DND-41 (cell line): ENCODE measurements around the gene TMIGD2.

Experiments
- ATAC-seq: fragments of 200-7000 bp; cut with Tn5 transposase; 3 replicates; pipeline ENCODE4 v1.9.1; 2021; ENCODE audit warnings: low read depth; ENCODE audit not compliant: insufficient read depth
- DNase-seq: peaks from one replicate; pipeline ENCODE4 v3.0.0-alpha.2; 2020
- H2AFZ ChIP-seq: 2 replicates; pipeline ENCODE4 v1.6.0; 2012; ENCODE audit warnings: low read depth, low read length
- H3K27ac ChIP-seq: 2 replicates; pipeline ENCODE4 v1.5.1; 2012; ENCODE audit warnings: low read length, inconsistent platforms
- H3K27me3 ChIP-seq: fragments of 200-600 bp; sonication (generic); 2 replicates; pipeline ENCODE4 v1.6.0; 2012; ENCODE audit warnings: low read length, mild to moderate bottlenecking, inconsistent platforms; ENCODE audit not compliant: insufficient read depth, poor library complexity
- H3K36me3 ChIP-seq: 2 replicates; pipeline ENCODE4 v1.5.1; 2012; ENCODE audit warnings: low read length, inconsistent platforms; ENCODE audit not compliant: insufficient read depth
- H3K4me1 ChIP-seq: 2 replicates; pipeline ENCODE4 v1.5.1; 2012; ENCODE audit warnings: mild to moderate bottlenecking, low read length; ENCODE audit not compliant: insufficient read depth
- H3K4me2 ChIP-seq: 2 replicates; pipeline ENCODE4 v1.6.0; 2012; ENCODE audit warnings: mild to moderate bottlenecking, moderate library complexity, low read length, inconsistent platforms; ENCODE audit not compliant: insufficient read depth
- H3K4me3 ChIP-seq, 2 experiments: fragments of 200-600 bp in 1 of 2; shearing (Covaris generic) in 1 of 2; 2 replicates each; pipeline ENCODE4 v1.5.1; 2012 to 2016; ENCODE audit warnings: inconsistent platforms in 2 of 2, low read length in 2 of 2, mild to moderate bottlenecking in 2 of 2, low read depth in 1 of 2, moderate library complexity in 1 of 2
- H3K79me2 ChIP-seq: 2 replicates; pipeline ENCODE4 v1.6.0; 2012; ENCODE audit warnings: low read length, inconsistent platforms; ENCODE audit not compliant: insufficient read depth
- H3K9ac ChIP-seq: 2 replicates; pipeline ENCODE4 v1.6.0; 2012; ENCODE audit warnings: low read depth, mild to moderate bottlenecking, inconsistent platforms, low read length, moderate library complexity
- H3K9me3 ChIP-seq: 2 replicates; pipeline ENCODE4 v1.5.1; 2012; ENCODE audit warnings: low read length, moderate library complexity, mild to moderate bottlenecking, inconsistent platforms; ENCODE audit not compliant: insufficient read depth, severe bottlenecking
- H4K20me1 ChIP-seq: 2 replicates; pipeline ENCODE4 v1.6.0; 2012; ENCODE audit warnings: low read length; ENCODE audit not compliant: insufficient read depth
- CTCF ChIP-seq: IDR thresholded peaks from 2 replicates; pipeline ENCODE4 v1.5.1; 2012; ENCODE audit warnings: borderline replicate concordance, low read length, moderate library complexity, mild to moderate bottlenecking; ENCODE audit not compliant: poor library complexity, severe bottlenecking; ENCODE audit errors: extremely low read depth
- EZH2 ChIP-seq: IDR thresholded peaks from 3 replicates; pipeline ENCODE4 v1.6.1; 2012; ENCODE audit warnings: borderline replicate concordance, low read depth, mild to moderate bottlenecking, moderate library complexity, low read length, inconsistent platforms; ENCODE audit not compliant: severe bottlenecking

Gene TMIGD2

DNA sequence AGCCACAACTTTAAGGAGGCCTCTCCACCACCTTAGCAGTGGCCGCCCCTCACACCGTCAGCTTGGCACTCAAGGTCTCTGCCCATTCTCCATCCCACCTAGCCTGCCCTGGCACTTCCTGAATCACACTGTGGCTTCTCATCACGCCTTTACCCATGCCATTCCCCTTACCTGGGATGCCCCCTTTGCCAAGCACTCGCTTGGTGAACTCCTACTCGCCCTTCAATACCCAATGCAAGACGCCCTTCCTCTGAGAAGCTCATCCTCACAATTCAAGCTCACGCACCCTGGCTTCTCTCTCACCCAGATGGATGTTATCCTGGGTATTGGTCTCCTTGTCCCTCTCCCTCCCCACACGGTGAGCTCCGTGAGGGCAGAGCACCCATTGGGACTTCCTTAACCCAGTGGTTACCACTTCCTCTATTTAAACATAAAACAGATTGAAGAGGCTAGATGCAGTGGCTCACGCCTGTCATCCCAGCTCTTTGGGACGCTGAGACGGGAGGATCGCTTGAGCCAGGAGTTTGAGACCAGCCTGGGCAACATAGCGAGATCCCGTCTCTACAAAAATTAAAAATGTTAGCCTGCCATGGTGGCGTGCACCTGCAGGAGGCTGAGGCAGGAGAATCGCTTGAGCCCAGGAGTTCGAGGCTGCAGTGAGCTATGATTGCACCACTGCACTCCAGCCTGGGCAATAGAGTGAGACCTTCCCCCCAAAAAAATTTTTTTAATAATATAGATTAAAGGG, 35.8 kb downstream of the TMIGD2 start:
- TF ChIP-seq EZH2 (no peak), CTCF (no peak)
- Histone ChIP-seq H3K9me3 (no peaks in the 10 kb centered on the region), H3K9ac (no peak overlapping the region), H3K36me3 (peaks cover 53% of the 10 kb centered on the region), H3K27me3 (no peaks in the 10 kb centered on the region), H3K79me2 (no peaks in the 10 kb centered on the region), H3K4me3 (no peak overlapping the region), H4K20me1 (peaks cover 6% of the 10 kb centered on the region), H2AFZ (no peak overlapping the region), H3K27ac (no peak overlapping the region), H3K4me2 (no peak overlapping the region), H3K4me1 (no peaks in the 10 kb centered on the region)
- ATAC-seq (no peak), DNase-seq (no peak)

DNA sequence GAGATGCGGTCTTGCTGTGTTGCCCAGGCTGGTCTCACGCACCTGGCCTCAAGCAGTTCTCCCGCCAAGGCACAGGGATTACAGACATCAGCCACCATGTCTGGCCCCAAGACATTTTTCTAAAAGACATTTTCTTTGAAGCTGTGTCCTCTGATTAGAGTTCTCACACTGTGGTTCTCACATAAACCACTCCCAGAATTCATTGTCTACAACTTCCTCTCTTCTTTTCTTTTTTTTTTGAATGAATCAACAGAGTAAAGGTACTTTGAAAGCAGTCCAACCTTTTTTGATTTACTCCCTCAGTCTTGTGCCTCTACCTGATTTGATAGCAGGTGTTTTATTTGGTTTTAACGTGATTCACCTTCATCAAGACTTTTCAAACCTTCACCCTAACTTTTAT, 37.4 kb downstream of the TMIGD2 start:
- DNase-seq: no peak
- H3K27me3 ChIP-seq: no peaks in the 10 kb centered on the region
- no peaks in the 10 kb centered on the region for H3K9me3 ChIP-seq
- peaks cover 56% of the 10 kb centered on the region for H3K36me3 ChIP-seq
- peaks cover 6% of the 10 kb centered on the region for H4K20me1 ChIP-seq
- no peak overlapping the region for H3K4me3 ChIP-seq
- no peak overlapping the region for H3K27ac ChIP-seq
- TF ChIP-seq CTCF: no peak
- no peak for TF ChIP-seq EZH2
- ATAC-seq: no peak
- H3K4me2 ChIP-seq: no peak overlapping the region
- no peak overlapping the region for H2AFZ ChIP-seq
- H3K9ac ChIP-seq: no peak overlapping the region
- no peaks in the 10 kb centered on the region for H3K79me2 ChIP-seq
- no peaks in the 10 kb centered on the region for H3K4me1 ChIP-seq

GRCh38 chr19:4260613-4261191, 41.5 kb downstream of the TMIGD2 start:
- Histone ChIP-seq H4K20me1 (no peaks in the 10 kb centered on the region), H3K27me3 (no peaks in the 10 kb centered on the region), H3K4me3 (no peak overlapping the region), H3K9ac (no peak overlapping the region), H3K36me3 (peaks cover 61% of the 10 kb centered on the region), H3K79me2 (no peaks in the 10 kb centered on the region), H2AFZ (no peak overlapping the region), H3K4me1 (no peaks in the 10 kb centered on the region), H3K27ac (no peak overlapping the region), H3K9me3 (no peaks in the 10 kb centered on the region), H3K4me2 (no peak overlapping the region)
- no peak for DNase-seq
- TF ChIP-seq CTCF (no peak), EZH2 (no peak)
- ATAC-seq: no peak
